Mesodermal cell (in vitro differentiated cells): ENCODE measurements around the gene KIF3C.
"Not testable (repeated sequence)": the region's sequence is repeated elsewhere in the genome, so short reads cannot be mapped to it uniquely, and the experiment has no call there.

Experiments
- H3K27ac ChIP-seq: 2 replicates; pipeline ENCODE4 v1.7.0; 2013; ENCODE audit warnings: mild to moderate bottlenecking, low read depth, low read length, moderate library complexity; ENCODE audit not compliant: severe bottlenecking
- H3K36me3 ChIP-seq: 2 replicates; pipeline ENCODE4 v1.7.1; 2013; ENCODE audit warnings: mild to moderate bottlenecking, low read length, moderate library complexity; ENCODE audit not compliant: control insufficient read depth, insufficient read depth
- H3K4me1 ChIP-seq: one replicate; pipeline ENCODE4 v1.7.1; 2013; ENCODE audit warnings: mild to moderate bottlenecking, low read length; ENCODE audit not compliant: insufficient read depth, control insufficient read depth, poor library complexity, severe bottlenecking
- H3K4me3 ChIP-seq: 2 replicates; pipeline ENCODE4 v1.7.0; 2013; ENCODE audit warnings: low read length, control low read depth, mild to moderate bottlenecking; ENCODE audit not compliant: insufficient read depth, poor library complexity, severe bottlenecking; ENCODE audit errors: extremely low read depth
- H3K9me3 ChIP-seq: 2 replicates; pipeline ENCODE4 v1.7.1; 2013; ENCODE audit warnings: mild to moderate bottlenecking, low read length, moderate library complexity; ENCODE audit not compliant: control insufficient read depth
- WGBS, 2 experiments: methylation state at CpG; one replicate each; pipeline ENCODE4 v1.1.5; 2013; ENCODE audit warnings: missing lambda C conversion rate in 2 of 2; ENCODE audit not compliant: insufficient coverage in 2 of 2; 5-methylcytosine and 5-hydroxymethylcytosine counted together

The KIF3C gene

DNA sequence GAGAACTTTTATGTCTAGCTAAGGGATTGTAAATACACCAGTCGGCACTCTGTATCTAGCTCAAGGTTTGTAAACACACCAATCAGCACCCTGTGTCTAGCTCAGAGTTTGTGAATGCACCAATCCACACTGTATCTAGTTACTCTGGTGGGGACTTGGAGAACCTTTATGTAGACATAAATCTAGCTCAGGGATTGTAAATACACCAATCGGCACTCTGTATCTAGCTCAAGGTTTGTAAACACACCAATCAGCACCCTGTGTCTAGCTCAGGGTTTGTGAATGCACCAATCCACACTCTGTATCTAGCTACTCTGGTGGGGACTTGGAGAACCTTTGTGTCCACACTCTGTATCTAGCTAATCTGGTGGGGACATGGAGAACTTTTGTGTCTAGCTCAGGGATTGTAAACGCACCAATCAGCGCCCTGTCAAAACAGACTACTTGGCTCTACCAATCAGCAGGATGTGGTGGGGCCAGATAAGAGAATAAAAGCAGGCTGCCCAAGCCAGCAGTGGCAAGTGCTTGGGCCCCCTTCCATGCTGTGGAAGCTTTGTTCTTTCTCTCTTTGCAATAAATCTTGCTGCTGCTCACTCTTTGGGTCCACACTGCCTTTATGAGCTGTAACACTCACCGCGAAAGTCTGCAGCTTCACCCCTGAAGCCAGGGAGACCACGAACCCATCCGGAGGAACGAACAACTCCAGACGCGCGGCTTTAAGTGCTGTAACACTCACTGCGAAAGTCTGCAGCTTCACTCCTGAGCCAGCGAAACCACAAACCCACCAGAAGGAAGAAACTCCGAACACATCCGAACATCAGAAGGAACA is 66.1 kb downstream of the KIF3C start:
- peaks cover 12% of the 10 kb centered on the region for H3K4me1 ChIP-seq
- peak overlapping the region; percentile 41 for H3K27ac ChIP-seq
- not testable (repeated sequence) for H3K9me3 ChIP-seq, H3K36me3 ChIP-seq, H3K4me3 ChIP-seq
- 89 to 94% methylated on average over 10 of the region's 16 CpGs for WGBS, 2 experiments

DNA sequence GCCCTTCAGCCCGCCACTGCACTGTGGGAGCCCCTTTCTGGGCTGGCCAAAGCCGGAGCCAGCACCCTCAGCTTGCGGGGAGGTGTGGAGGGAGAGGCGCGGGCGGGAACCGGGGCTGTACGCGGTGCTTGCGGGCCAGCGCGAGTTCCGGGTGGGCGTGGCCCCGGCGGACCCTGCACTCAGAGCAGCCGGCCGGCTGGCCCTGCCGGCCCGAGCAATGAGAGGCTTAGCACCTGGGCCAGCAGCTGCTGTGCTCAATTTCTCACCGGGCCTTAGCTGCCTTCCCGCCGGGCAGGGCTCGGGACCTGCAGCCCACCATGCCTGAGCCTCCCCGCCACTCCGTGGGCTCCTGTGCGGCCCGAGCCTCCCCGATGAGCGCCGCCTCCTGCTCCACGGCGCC is 66.9 kb downstream of the KIF3C start:
- H3K9me3 ChIP-seq, H3K36me3 ChIP-seq, H3K27ac ChIP-seq, H3K4me3 ChIP-seq: not testable (repeated sequence)
- H3K4me1 ChIP-seq = peaks cover 12% of the 10 kb centered on the region
- 94 to 100% methylated on average over 2 to 29 of the region's 33 CpGs for WGBS, 2 experiments

DNA sequence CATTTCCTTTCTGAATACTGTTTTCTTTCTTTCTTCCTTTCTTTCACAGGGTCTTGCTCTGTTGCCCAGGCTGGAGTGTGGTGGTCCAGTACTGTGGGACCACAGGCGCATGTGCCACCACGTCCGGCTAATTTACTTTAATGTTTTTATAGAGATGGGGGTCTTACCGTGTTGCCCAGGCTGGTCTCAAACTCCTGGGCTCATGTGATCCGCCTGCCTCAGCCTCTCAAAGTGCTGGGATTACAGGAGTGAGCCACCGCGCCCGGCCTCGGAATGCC is 68.7 kb downstream of the KIF3C start:
- H3K9me3 ChIP-seq, H3K36me3 ChIP-seq, H3K4me3 ChIP-seq: not testable (repeated sequence)
- WGBS, 2 experiments = 57 to 69% methylated on average over 9 of the region's 9 CpGs
- peaks cover 12% of the 10 kb centered on the region for H3K4me1 ChIP-seq
- H3K27ac ChIP-seq = peak overlapping the region; percentile 33

DNA sequence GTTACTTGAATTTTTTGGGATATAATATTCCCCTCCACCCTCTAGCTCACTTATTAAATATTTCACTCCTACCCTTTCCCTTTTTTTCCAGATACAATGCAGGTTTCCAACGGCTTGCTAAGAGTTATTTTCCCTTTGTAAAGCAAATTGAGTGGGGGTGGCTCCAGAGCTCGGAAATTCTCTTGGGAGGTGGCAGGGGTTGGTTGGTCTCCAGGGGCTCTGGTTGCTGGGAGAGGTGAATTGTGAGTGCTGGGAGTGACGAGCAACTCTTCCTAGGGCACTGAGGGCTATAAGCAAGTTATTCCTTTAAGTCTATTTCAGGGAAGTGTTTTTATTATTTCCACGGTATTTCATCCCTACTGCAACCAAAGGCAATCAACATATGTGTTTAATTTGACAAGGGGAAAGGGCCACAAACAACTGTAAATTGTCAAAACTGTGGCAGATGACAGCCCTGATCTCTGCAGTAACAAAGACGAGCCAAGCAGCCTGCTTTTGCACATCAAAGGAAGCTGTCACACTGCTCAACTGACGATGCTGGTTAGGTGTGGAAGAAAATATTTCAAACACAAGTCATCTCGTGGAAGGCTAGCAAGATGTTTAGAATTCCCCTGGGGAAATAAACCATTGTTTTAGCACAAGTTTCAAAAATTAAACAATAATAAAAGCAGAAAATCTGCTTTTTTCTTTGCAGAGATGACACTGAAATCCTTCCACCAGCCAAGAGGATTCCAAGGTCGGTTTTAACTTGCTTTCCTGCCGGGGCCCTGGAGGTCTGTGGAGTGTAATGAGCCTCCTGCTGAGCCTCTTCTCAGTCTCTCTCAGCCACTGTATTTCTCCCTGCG is 69.2 kb downstream of the KIF3C start:
- Histone ChIP-seq H3K4me1 (peaks cover 12% of the 10 kb centered on the region), H3K27ac (peak overlapping the region; percentile 33), H3K36me3 (no peaks in the 10 kb centered on the region), H3K4me3 (no peak overlapping the region), H3K9me3 (no peaks in the 10 kb centered on the region)
- 3 to 6% methylated on average over 5 to 6 of the region's 10 CpGs for WGBS, 2 experiments

DNA sequence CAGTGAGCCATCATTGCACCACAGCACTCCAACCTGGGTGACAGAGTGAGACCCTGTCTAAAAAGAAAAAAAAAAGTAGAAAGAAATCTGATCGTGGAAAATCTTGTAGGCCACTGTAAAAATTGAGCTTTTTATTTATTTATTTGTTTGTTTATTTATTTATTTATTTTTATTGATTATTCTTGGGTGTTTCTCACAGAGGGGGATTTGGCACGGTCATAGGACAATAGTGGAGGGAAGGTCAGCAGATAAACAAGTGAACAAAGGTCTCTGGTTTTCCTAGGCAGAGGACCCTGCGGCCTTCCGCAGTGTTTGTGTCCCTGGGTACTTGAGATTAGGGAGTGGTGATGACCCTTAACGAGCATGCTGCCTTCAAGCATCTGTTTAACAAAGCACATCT is 72.7 kb downstream of the KIF3C start:
- no CpG with 5 or more reads among the region's 5 CpGs for WGBS, 2 experiments
- H3K4me1 ChIP-seq = peaks cover 12% of the 10 kb centered on the region
- not testable (repeated sequence) for H3K4me3 ChIP-seq, H3K9me3 ChIP-seq, H3K36me3 ChIP-seq, H3K27ac ChIP-seq

DNA sequence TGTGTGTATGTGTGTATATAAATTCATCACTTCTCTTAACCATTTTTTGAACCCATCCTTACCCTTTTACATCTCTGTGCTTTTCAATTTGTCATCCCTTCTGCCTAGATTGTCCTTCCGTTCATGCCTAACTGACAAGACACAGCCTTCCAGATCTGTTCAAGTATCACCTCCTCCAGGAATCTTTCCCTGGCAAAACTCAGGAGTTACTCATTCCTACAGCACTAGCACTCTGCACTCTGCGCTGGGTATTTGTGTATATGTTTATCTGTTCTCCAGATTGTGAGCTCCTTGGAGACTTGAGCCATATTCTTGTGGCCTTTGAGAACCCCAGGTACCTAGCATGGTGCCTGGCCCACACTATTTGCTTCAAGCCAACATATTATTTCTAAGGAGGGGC is 77.2 kb downstream of the KIF3C start:
- no peaks in the 10 kb centered on the region for H3K4me1 ChIP-seq
- H3K27ac ChIP-seq = peak overlapping the region; percentile 55
- 80 to 89% methylated on average over 1 of the region's 2 CpGs for WGBS, 2 experiments

DNA sequence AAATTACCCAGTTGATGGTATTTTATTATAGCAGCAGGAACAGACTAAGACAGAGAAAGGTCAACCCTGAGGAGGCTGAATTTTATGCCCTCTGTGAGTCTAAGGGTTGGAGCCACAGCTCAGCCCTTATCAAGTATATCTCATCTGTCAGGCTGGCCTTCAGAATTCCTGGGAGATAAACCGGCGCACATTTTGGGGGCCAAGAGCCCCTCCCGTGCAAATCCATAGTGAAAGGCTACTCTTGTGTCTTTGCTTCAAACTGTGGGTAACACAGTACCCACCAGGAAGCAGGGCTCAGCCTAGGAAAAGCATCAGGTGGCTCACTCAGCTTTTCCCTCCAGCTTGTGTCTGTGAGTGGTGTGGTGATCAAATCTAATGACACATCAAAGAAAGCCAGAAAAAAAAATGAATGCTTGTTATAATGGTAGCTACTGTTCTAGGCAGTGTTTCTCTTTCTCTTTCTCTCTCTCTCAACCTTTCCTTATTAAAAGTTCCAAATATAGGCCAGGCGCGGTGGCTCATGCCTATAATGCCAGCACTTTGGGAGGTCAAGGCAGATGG is 79.0 kb downstream of the KIF3C start:
- Histone ChIP-seq H3K27ac (no peak overlapping the region), H3K9me3 (no peaks in the 10 kb centered on the region), H3K36me3 (no peaks in the 10 kb centered on the region), H3K4me1 (no peaks in the 10 kb centered on the region), H3K4me3 (no peak overlapping the region)
- WGBS, 2 experiments = 83 to 96% methylated on average over 3 to 5 of the region's 5 CpGs

More for the DNA sequence above, 77.2 kb downstream of the KIF3C start:
- H3K4me3 ChIP-seq = no peak overlapping the region
- H3K36me3 ChIP-seq = no peaks in the 10 kb centered on the region
- H3K9me3 ChIP-seq = no peaks in the 10 kb centered on the region

DNA sequence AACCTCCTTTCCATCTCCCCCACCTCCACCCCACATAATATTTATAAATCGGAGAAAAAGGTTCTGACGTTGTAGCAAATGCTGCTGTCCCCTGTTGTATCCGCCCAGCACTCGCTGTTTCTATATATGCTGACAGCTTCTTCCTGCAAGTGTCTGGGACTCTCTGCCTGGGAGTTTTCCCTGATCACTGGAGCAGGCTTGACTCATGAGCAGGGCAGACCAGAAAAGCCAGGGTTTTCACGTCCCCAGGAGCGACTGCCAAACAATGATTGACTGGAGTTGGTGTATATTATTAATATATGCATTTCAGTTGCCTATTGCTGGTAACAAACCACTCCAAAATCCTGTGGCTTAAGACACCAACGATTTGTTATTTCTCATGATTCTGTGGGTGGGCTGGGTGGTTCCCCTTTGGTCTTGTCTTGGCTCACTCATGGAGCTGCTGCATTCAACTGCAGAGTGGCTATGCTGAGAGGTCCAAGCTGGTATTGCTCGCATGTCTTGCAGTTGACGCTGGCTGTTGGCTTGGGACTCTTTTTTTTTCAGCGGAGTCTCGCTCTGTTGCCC is 82.8 kb downstream of the KIF3C start:
- no peaks in the 10 kb centered on the region for H3K9me3 ChIP-seq
- no peak overlapping the region for H3K4me3 ChIP-seq
- no peaks in the 10 kb centered on the region for H3K36me3 ChIP-seq
- H3K27ac ChIP-seq = no peak overlapping the region
- H3K4me1 ChIP-seq = peaks cover 6% of the 10 kb centered on the region
- WGBS, 2 experiments = 84 to 86% methylated on average over 8 to 9 of the region's 11 CpGs

DNA sequence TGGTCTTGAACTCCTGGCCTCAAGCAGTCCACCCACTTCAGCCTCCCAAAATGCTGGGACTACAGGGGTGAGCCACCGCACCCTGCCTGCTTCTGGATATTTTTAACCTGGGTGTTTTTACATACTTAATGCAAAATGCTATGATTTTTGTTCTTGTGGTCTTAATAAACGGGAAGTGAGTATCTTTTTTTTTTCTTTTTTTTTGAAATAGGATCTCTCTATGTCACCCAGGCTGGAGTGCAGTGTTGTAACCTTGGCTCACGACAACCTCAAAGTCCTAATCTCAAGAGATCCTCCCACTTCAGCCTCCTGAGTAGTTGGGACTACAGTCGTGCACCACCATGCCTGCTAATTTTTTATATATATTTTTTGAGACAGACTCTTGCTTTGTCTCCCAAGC is 84.8 kb downstream of the KIF3C start:
- WGBS, 2 experiments = 100% methylated on average over 1 of the region's 4 CpGs; no CpG with 5 or more reads in 1 of the 2 experiments
- Histone ChIP-seq H3K4me3 (no peak overlapping the region), H3K36me3 (no peaks in the 10 kb centered on the region), H3K27ac (no peak overlapping the region), H3K4me1 (peaks cover 6% of the 10 kb centered on the region), H3K9me3 (no peaks in the 10 kb centered on the region)

DNA sequence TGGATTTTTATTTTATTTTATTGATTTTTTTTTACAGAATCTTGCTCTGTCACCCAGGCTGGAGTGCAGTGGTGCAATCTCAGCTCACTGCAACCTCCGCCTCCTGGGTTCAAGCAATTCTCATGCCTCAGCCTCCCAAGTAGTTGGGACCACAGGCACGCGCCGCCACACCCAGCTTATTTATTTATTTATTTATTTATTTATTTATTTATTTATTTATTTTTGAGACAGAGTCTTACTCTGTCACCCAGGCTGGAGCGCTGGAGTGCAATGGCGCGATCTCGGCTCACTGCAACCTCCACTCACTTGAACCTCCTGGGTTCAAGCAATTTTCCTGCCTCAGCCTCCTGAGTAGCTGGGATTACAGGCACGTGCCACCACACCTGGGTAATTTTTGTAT is 86.0 kb downstream of the KIF3C start:
- not testable (repeated sequence) for H3K4me1 ChIP-seq, H3K9me3 ChIP-seq, H3K4me3 ChIP-seq, H3K36me3 ChIP-seq, H3K27ac ChIP-seq
- 84 to 88% methylated on average over 1 to 4 of the region's 9 CpGs for WGBS, 2 experiments
